Measurements from ENCODE around the gene TAC4. TPM values are rescaled to one million over a fixed set of nuclear protein-coding genes. Genes with fewer than 3 reads are reported as not detected.

Gene TAC4
- total and polyA plus RNA-seq, 10 of the 15 experiments (the other 5 are each of a cell fraction or from before 2014, with no cell fraction given), result not detected

DNA sequence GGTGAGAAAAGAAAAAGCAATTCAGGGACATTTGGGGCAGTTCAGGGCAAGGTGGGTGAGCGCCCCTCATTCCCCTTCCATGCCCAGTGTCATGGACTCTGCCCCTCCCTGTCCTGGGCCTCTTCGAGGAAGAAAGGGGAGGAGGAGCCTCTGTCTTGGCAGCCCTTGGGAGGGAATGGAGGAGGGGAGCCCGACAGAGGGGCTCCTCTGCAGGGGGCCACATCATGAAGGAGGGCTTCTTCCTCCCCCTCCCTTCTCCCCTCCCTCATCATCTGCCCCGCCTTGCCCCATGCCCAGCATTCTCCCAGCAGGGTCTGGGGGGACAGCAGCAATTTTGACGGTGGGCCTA, 33.2 kb upstream of the TAC4 start (continued):
- TF ChIP-seq BCLAF1 (IDR thresholded peaks at IDR 0.05) (no peak), SIX5 (IDR thresholded peaks at IDR 0.05; ENCODE audit: low read depth, low read length, severe bottlenecking) (no peak), TCF3 (IDR thresholded peaks at IDR 0.05; ENCODE audit: borderline replicate concordance, insufficient read depth, low read depth, low read length) (no peak)

GRCh38 chr17:49880291-49881053, 32.6 kb upstream of the TAC4 start:
- SMC1A ChIA-PET (ENCODE audit: uncharacterized antibody, unreplicated experiment), result interaction anchor here (1.3 to 1.6 kb wide), 2 partner anchors 116 to 118 kb away, joined by 6 to 9 read pairs; no protein-coding TSS in a partner anchor
- H3K27ac ChIP-seq (ENCODE audit: control insufficient read depth, insufficient read depth), result no peak overlapping the region
- POLR2A ChIA-PET, result no interaction called here
- CTCF ChIA-PET, result interaction anchor here (0.8 to 7.2 kb wide), 7 partner anchors 42 to 214 kb away, joined by 3 to 105 read pairs (median 5); partner anchors contain the start of gene DLX3
- FAIRE-seq, result no peak
- H4K20me1 ChIP-seq (ENCODE audit: control insufficient read depth, insufficient read depth), result no peaks in the 10 kb centered on the region; the same call in 1 of the 2 replicates
- no peaks in the 10 kb centered on the region for H3K36me3 ChIP-seq (ENCODE audit: control insufficient read depth in 2 of 2, insufficient read depth in 2 of 2, low read length in 1 of 2)
- H2AFZ ChIP-seq (ENCODE audit: control insufficient read depth, low read depth, low read length), result no peak overlapping the region
- intact Hi-C loops (cut with micrococcal nuclease; ENCODE audit: unreplicated experiment), result loop anchor here (5.0 kb wide), 1 partner anchor 117 kb away; the partner anchor contains the start of gene DLX3
- RAD21 ChIA-PET (ENCODE audit: unreplicated experiment), result interaction anchor here (0.9 to 1.7 kb wide), 2 partner anchors 116 to 118 kb away, joined by 4 to 11 read pairs; no protein-coding TSS in a partner anchor
- H3K4me2 ChIP-seq (ENCODE audit: control insufficient read depth, insufficient read depth), result peak overlapping the region; percentile 17; the same call in 1 of the 2 replicates
- H3K4me3 ChIP-seq, result no peak overlapping the region
- DNase-seq (ENCODE audit: low read depth, low spot score), result no peak
- peak; percentile 99 for ATAC-seq
- in situ Hi-C loops (cut with MboI), result no loop called here
- BruUV-seq (replicated peaks), result no TSS peak
- no peaks in the 10 kb centered on the region for H3K4me1 ChIP-seq (ENCODE audit: control insufficient read depth, insufficient read depth, low read length)
- no peak overlapping the region for H3K9ac ChIP-seq (ENCODE audit: control insufficient read depth, insufficient read depth, low read length)
- H3K9me3 ChIP-seq (replicated peaks; ENCODE audit: control insufficient read depth, insufficient read depth, low read length), result no peaks in the 10 kb centered on the region
- 13% methylated on average over 40 of the region's 41 CpGs for WGBS (ENCODE audit: insufficient coverage, insufficient replicate concordance, low lambda C conversion rate, missing lambda C conversion rate)
- no peaks in the 10 kb centered on the region for H3K79me2 ChIP-seq (ENCODE audit: control insufficient read depth, insufficient read depth, low read length)
- H3K27me3 ChIP-seq (replicated peaks in 1 of 2; ENCODE audit: control insufficient read depth in 2 of 2, insufficient read depth in 2 of 2, low read length in 1 of 2), result peaks cover 0 to 5% of the 10 kb centered on the region in 2 experiments; a peak in 2 of 4 replicates
- TF ChIP-seq SIX5 (IDR thresholded peaks at IDR 0.05; ENCODE audit: low read depth, low read length, severe bottlenecking), result no peak
- peak; percentile 58 for TF ChIP-seq YY1 (IDR thresholded peaks at IDR 0.05; ENCODE audit: low read depth, low read length)
- TF ChIP-seq CBFB (IDR thresholded peaks at IDR 0.05; ENCODE audit: low read depth), result no peak
- TF ChIP-seq SMC3 (IDR thresholded peaks at IDR 0.05; ENCODE audit: borderline replicate concordance, low read length), result peak; percentile 72
- TF ChIP-seq MEF2A (IDR thresholded peaks at IDR 0.05; ENCODE audit: insufficient read depth, low read depth, low read length), result no peak
- peak; percentile 71; the same call in 1 of the 2 replicates for TF ChIP-seq TCF3 (IDR thresholded peaks at IDR 0.05; ENCODE audit: borderline replicate concordance, insufficient read depth, low read depth, low read length)
- TF ChIP-seq PBX3 (IDR thresholded peaks at IDR 0.05; ENCODE audit: insufficient replicate concordance, low read depth, low read length), result no peak
- peak; percentile 38; the same call in 1 of the 2 replicates for TF ChIP-seq RB1 (IDR thresholded peaks at IDR 0.05; ENCODE audit: borderline replicate concordance)
- no peak for TF ChIP-seq POU2F2 (IDR thresholded peaks at IDR 0.05; ENCODE audit: borderline replicate concordance, low read depth, low read length)
- TF ChIP-seq ZNF274 (IDR thresholded peaks at IDR 0.05; ENCODE audit: insufficient read depth, insufficient read length), result no peak
- TF ChIP-seq, protein P1, sequence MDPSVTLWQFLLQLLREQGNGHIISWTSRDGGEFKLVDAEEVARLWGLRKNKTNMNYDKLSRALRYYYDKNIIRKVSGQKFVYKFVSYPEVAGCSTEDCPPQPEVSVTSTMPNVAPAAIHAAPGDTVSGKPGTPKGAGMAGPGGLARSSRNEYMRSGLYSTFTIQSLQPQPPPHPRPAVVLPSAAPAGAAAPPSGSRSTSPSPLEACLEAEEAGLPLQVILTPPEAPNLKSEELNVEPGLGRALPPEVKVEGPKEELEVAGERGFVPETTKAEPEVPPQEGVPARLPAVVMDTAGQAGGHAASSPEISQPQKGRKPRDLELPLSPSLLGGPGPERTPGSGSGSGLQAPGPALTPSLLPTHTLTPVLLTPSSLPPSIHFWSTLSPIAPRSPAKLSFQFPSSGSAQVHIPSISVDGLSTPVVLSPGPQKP (IDR thresholded peaks at IDR 0.05; ENCODE audit: low read depth, low read length), result no peak
- TF ChIP-seq, protein P2, sequence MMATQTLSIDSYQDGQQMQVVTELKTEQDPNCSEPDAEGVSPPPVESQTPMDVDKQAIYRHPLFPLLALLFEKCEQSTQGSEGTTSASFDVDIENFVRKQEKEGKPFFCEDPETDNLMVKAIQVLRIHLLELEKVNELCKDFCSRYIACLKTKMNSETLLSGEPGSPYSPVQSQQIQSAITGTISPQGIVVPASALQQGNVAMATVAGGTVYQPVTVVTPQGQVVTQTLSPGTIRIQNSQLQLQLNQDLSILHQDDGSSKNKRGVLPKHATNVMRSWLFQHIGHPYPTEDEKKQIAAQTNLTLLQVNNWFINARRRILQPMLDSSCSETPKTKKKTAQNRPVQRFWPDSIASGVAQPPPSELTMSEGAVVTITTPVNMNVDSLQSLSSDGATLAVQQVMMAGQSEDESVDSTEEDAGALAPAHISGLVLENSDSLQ (IDR thresholded peaks at IDR 0.05), result peak; percentile 36; the same call in 1 of the 2 replicates
- no peak for TF ChIP-seq MAX (IDR thresholded peaks at IDR 0.05; ENCODE audit: low read depth, low read length)
